H9 (cell line): Measurements from ENCODE around the gene RUNX1. TPM values are rescaled to one million over a fixed set of nuclear protein-coding genes. Genes with fewer than 3 reads are reported as not detected.

Experiments used
- DNase-seq: peaks from one replicate; pipeline ENCODE4 v3.0.0-alpha.2; 2017
- H2AFZ ChIP-seq: one replicate; pipeline ENCODE4 v1.6.1; 2013; ENCODE audit warnings: mild to moderate bottlenecking, low read length, control low read depth, moderate library complexity
- H2AK5ac ChIP-seq: 2 replicates; pipeline ENCODE4 v1.6.1; 2013; ENCODE audit warnings: low read length, control low read depth, mixed read lengths; ENCODE audit not compliant: insufficient read length
- H2BK120ac ChIP-seq: one replicate; pipeline ENCODE4 v1.6.1; 2013; ENCODE audit warnings: low read depth, mild to moderate bottlenecking, low read length, control low read depth, inconsistent platforms; ENCODE audit not compliant: poor library complexity, severe bottlenecking
- H2BK12ac ChIP-seq: 2 replicates; pipeline ENCODE4 v1.6.1; 2013; ENCODE audit warnings: low read length, control low read depth, mixed read lengths, low read depth; ENCODE audit not compliant: insufficient read length
- H2BK15ac ChIP-seq: 2 replicates; pipeline ENCODE4 v1.6.1; 2013; ENCODE audit warnings: low read depth, low read length, control low read depth
- H2BK20ac ChIP-seq: one replicate; pipeline ENCODE4 v1.6.1; 2013; ENCODE audit warnings: low read depth, mild to moderate bottlenecking, low read length, control low read depth, inconsistent platforms; ENCODE audit not compliant: poor library complexity, severe bottlenecking
- H2BK5ac ChIP-seq: 2 replicates; pipeline ENCODE4 v1.6.1; 2013; ENCODE audit warnings: low read length, control low read depth, mixed read lengths; ENCODE audit not compliant: insufficient read length
- H3K14ac ChIP-seq: 2 replicates; pipeline ENCODE4 v1.6.1; 2013; ENCODE audit warnings: low read length, control low read depth; ENCODE audit not compliant: insufficient read depth
- H3K18ac ChIP-seq: 2 replicates; pipeline ENCODE4 v1.6.1; 2013; ENCODE audit warnings: low read depth, mild to moderate bottlenecking, mixed read lengths, low read length, control low read depth; ENCODE audit not compliant: insufficient read length
- H3K23ac ChIP-seq: 2 replicates; pipeline ENCODE4 v1.6.1; 2013; ENCODE audit warnings: low read length, control low read depth, mixed read lengths, low read depth; ENCODE audit not compliant: insufficient read length
- H3K23me2 ChIP-seq: 2 replicates; pipeline ENCODE4 v1.6.1; 2013; ENCODE audit warnings: low read depth, mild to moderate bottlenecking, mixed read lengths, low read length, control low read depth; ENCODE audit not compliant: insufficient read length, poor library complexity, severe bottlenecking
- H3K27ac ChIP-seq: 2 replicates; pipeline ENCODE4 v1.5.1; 2013; ENCODE audit warnings: low read length, control low read depth, mixed read lengths, low read depth; ENCODE audit not compliant: insufficient read length
- H3K27me3 ChIP-seq: 2 replicates; pipeline ENCODE4 v1.6.1; 2013; ENCODE audit warnings: low read length, control low read depth, inconsistent platforms; ENCODE audit not compliant: insufficient read depth
- H3K4ac ChIP-seq: 2 replicates; pipeline ENCODE4 v1.6.1; 2013; ENCODE audit warnings: low read depth, mild to moderate bottlenecking, control low read depth, inconsistent platforms, low read length, moderate library complexity
- H3K4me1 ChIP-seq: 2 replicates; pipeline ENCODE4 v1.6.1; 2013; ENCODE audit warnings: low read length, control low read depth, inconsistent platforms; ENCODE audit not compliant: insufficient read depth
- H3K4me2 ChIP-seq: 2 replicates; pipeline ENCODE4 v1.6.1; 2013; ENCODE audit warnings: low read length, control low read depth, mixed read lengths; ENCODE audit not compliant: insufficient read length, insufficient read depth
- H3K56ac ChIP-seq: 2 replicates; pipeline ENCODE4 v1.6.1; 2013; ENCODE audit warnings: low read depth, mild to moderate bottlenecking, mixed read lengths, low read length, control low read depth; ENCODE audit not compliant: insufficient read length
- H3K79me1 ChIP-seq: 2 replicates; pipeline ENCODE4 v1.6.1; 2013; ENCODE audit warnings: low read depth, mild to moderate bottlenecking, moderate library complexity, low read length, control low read depth, inconsistent platforms; ENCODE audit not compliant: insufficient read depth, poor library complexity, severe bottlenecking
- H3K79me2 ChIP-seq: 2 replicates; pipeline ENCODE4 v1.6.1; 2013; ENCODE audit warnings: low read length, control low read depth, inconsistent platforms; ENCODE audit not compliant: insufficient read depth
- H3K9ac ChIP-seq: 2 replicates; pipeline ENCODE4 v1.6.1; 2013; ENCODE audit warnings: low read length, control low read depth, mixed read lengths; ENCODE audit not compliant: insufficient read length; ENCODE audit errors: extremely low read depth
- H3K9me3 ChIP-seq: one replicate; pipeline ENCODE4 v1.6.1; 2013; ENCODE audit warnings: low read depth, low read length, inconsistent platforms; ENCODE audit not compliant: control insufficient read depth
- H3T11ph ChIP-seq: one replicate; pipeline ENCODE4 v1.6.1; 2013; ENCODE audit warnings: mild to moderate bottlenecking, low read length, control low read depth, inconsistent platforms
- H4K20me1 ChIP-seq: one replicate; pipeline ENCODE4 v1.6.1; 2013; ENCODE audit not compliant: control insufficient read depth, insufficient read length, insufficient read depth
- H4K5ac ChIP-seq: 2 replicates; pipeline ENCODE4 v1.6.1; 2013; ENCODE audit warnings: low read depth, mild to moderate bottlenecking, mixed read lengths, low read length, control low read depth; ENCODE audit not compliant: insufficient read length
- H4K8ac ChIP-seq: replicated peaks from 2 replicates; pipeline ENCODE4 v1.6.1; 2013; ENCODE audit warnings: low read length, control low read depth, mixed read lengths, low read depth; ENCODE audit not compliant: insufficient read length
- H4K91ac ChIP-seq: 2 replicates; pipeline ENCODE4 v1.6.1; 2013; ENCODE audit warnings: low read depth, mild to moderate bottlenecking, moderate library complexity, mixed read lengths, low read length, control low read depth; ENCODE audit not compliant: insufficient read length
- H3K27ac Mint-ChIP-seq, 3 experiments: 2 replicates in 2 of 3; 3 replicates in 1 of 3; pipeline ENCODE4 v1.8.0; 2020 to 2021; ENCODE audit warnings: mixed read lengths in 3 of 3, mild to moderate bottlenecking in 1 of 3, moderate library complexity in 1 of 3
- H3K27me3 Mint-ChIP-seq: 2 replicates; pipeline ENCODE4 v1.8.0; 2021; ENCODE audit warnings: low read depth, mild to moderate bottlenecking, moderate library complexity, mixed read lengths
- H3K36me3 Mint-ChIP-seq, 3 experiments: 2 replicates in 2 of 3; 3 replicates in 1 of 3; pipeline ENCODE4 v1.8.0; 2020 to 2021; ENCODE audit warnings: low read depth in 3 of 3, mixed read lengths in 3 of 3; ENCODE audit not compliant: insufficient read depth in 1 of 3
- H3K4me1 Mint-ChIP-seq, 2 experiments: 2 replicates each; pipeline ENCODE4 v1.8.0; 2020; ENCODE audit warnings: mixed read lengths in 2 of 2
- H3K4me3 Mint-ChIP-seq, 2 experiments: 2 replicates in 1 of 2; 3 replicates in 1 of 2; pipeline ENCODE4 v1.8.0; 2020 to 2021; ENCODE audit warnings: mild to moderate bottlenecking in 2 of 2, mixed read lengths in 2 of 2, moderate library complexity in 1 of 2
- H3K9me3 Mint-ChIP-seq, 2 experiments: 2 replicates in 1 of 2; 3 replicates in 1 of 2; pipeline ENCODE4 v1.8.0; 2020; ENCODE audit warnings: mild to moderate bottlenecking in 2 of 2, mixed read lengths in 2 of 2, moderate library complexity in 1 of 2
- CTCF ChIP-seq: fragments of 200-600 bp; sonication (generic); conservative IDR thresholded peaks from 3 replicates; pipeline ENCODE4 v1.8.0; 2021; ENCODE audit warnings: antibody characterized with exemption, mild to moderate bottlenecking
- WGBS: extraction: QIAGEN DNeasy Blood & Tissue Kit; methylation state at CpG from one replicate; pipeline ENCODE4 v1.1.7; 2013; ENCODE audit warnings: missing lambda C conversion rate, low lambda C conversion rate, mixed read lengths; ENCODE audit not compliant: insufficient read length; ENCODE audit errors: extremely low coverage; 5-methylcytosine and 5-hydroxymethylcytosine counted together
- total RNA-seq: library from RNA; stranded (reverse); gene quantifications from 2 replicates; pipeline ENCODE4 v1.2.1, GENCODE V29; 2021

RUNX1 gene
- total RNA-seq, 1 experiment from 2014 or later = 0.72 TPM

- no peak overlapping the region for H3K27ac ChIP-seq
- WGBS = no CpG with 5 or more reads among the region's 4 CpGs
- H4K5ac ChIP-seq = no peak overlapping the region
- H2BK12ac ChIP-seq = no peak overlapping the region
- H3K4ac ChIP-seq = no peak overlapping the region
- H2BK15ac ChIP-seq = no peak overlapping the region
- no peak for DNase-seq
- H3K9ac ChIP-seq = no peak overlapping the region
- no peaks in the 10 kb centered on the region for H3K23me2 ChIP-seq
- no peak overlapping the region for H2BK5ac ChIP-seq
- no peak overlapping the region for H2BK120ac ChIP-seq
- H3K27me3 ChIP-seq = no peaks in the 10 kb centered on the region; the same call in 1 of the 2 replicates
- H4K8ac ChIP-seq = no peak overlapping the region
- TF ChIP-seq CTCF = no peak
- H3K9me3 ChIP-seq = no peaks in the 10 kb centered on the region
- H3K27ac Mint-ChIP-seq = no peak overlapping the region
- H4K20me1 ChIP-seq = no peaks in the 10 kb centered on the region
- no peaks in the 10 kb centered on the region; a peak in 1 of 5 replicates for H3K9me3 Mint-ChIP-seq
- no peak overlapping the region for H3T11ph ChIP-seq
- H3K18ac ChIP-seq = no peak overlapping the region
- no peak overlapping the region for H2BK20ac ChIP-seq
- H2AK5ac ChIP-seq = no peak overlapping the region
- no peaks in the 10 kb centered on the region for H3K4me1 ChIP-seq
- peaks cover 0 to 4% of the 10 kb centered on the region in 2 experiments; a peak in 2 of 4 replicates for H3K4me1 Mint-ChIP-seq
- no peaks in the 10 kb centered on the region for H3K79me2 ChIP-seq
- H3K4me3 Mint-ChIP-seq = no peak overlapping the region
- no peak overlapping the region for H3K56ac ChIP-seq
- no peak overlapping the region for H2AFZ ChIP-seq
- no peak overlapping the region for H3K14ac ChIP-seq
- no peak overlapping the region for H3K4me2 ChIP-seq
- H3K36me3 Mint-ChIP-seq = no peaks in the 10 kb centered on the region
- no peaks in the 10 kb centered on the region for H3K79me1 ChIP-seq
- no peaks in the 10 kb centered on the region for H3K27me3 Mint-ChIP-seq
- H4K91ac ChIP-seq = no peak overlapping the region
- no peak overlapping the region for H3K23ac ChIP-seq
Measured at GRCh38 chr21:35066824-35067223, 17.7 kb upstream of the RUNX1 start.
